HUDEP-2 (cell line): ENCODE measurements around the gene MMP24OS.
"Not testable (repeated sequence)": the region's sequence is repeated elsewhere in the genome, so short reads cannot be mapped to it uniquely, and the experiment has no call there.

ENCODE experiments used
- DNase-seq, 76 experiments: peaks; one replicate each; lab custom pipeline; 2025; ENCODE audit not compliant: unreplicated experiment in 76 of 76; lab: John Stamatoyannopoulos, UW

Gene MMP24OS

GRCh38 chr20:35277531-35278395 is at the start of gene MMP24OS:
Gene MMP24OS (minus strand): TSS chr20:35278122. CDS start chr20:35277929, 193 bp downstream.
- peak in 73 of 76 experiments; percentile 33 to 90 (median 76) for DNase-seq

- DNase-seq, result peak in 6 of 76 experiments; percentile 14 to 43 (median 28)
Observed at GRCh38 chr20:35327074-35327976, 49.4 kb upstream of the MMP24OS start.

GRCh38 chr20:35326740-35327073 is 48.8 kb upstream of the MMP24OS start:
- DNase-seq, result no peak

GRCh38 chr20:35326021-35326739 is 48.3 kb upstream of the MMP24OS start:
- no peak for DNase-seq

- peak in 2 of 76 experiments; percentile 5 to 34 for DNase-seq
Observed at GRCh38 chr20:35325401-35325800, 47.5 kb upstream of the MMP24OS start.

GRCh38 chr20:35320396-35321126 is 42.6 kb upstream of the MMP24OS start:
- DNase-seq, result no peak

- DNase-seq, result no peak
Observed at GRCh38 chr20:35319871-35320197, 41.9 kb upstream of the MMP24OS start.

- no peak for DNase-seq
Observed at GRCh38 chr20:35319192-35319870, 41.4 kb upstream of the MMP24OS start.

GRCh38 chr20:35318502-35319157 is 40.7 kb upstream of the MMP24OS start:
- peak in 2 of 76 experiments; percentile 7 to 26 for DNase-seq

GRCh38 chr20:35317416-35318210 is 39.7 kb upstream of the MMP24OS start:
- no peak for DNase-seq

GRCh38 chr20:35316086-35316485 is 38.2 kb upstream of the MMP24OS start:
- DNase-seq, result no peak

GRCh38 chr20:35315632-35316020 is 37.7 kb upstream of the MMP24OS start:
- not testable (repeated sequence) for DNase-seq

GRCh38 chr20:35314816-35315631 is 37.1 kb upstream of the MMP24OS start:
- no peak for DNase-seq

- no peak for DNase-seq
Observed at GRCh38 chr20:35312318-35312717, 34.4 kb upstream of the MMP24OS start.

GRCh38 chr20:35311822-35312221 is 33.9 kb upstream of the MMP24OS start:
- DNase-seq, result no peak

GRCh38 chr20:35311409-35311808 is 33.5 kb upstream of the MMP24OS start:
- peak in 24 of 76 experiments; percentile 2 to 53 (median 18) for DNase-seq
